ENCODE results near the gene VAT1. TPM values are rescaled to one million over a fixed set of nuclear protein-coding genes. Genes with fewer than 3 reads are reported as not detected.

Gene VAT1
- total and polyA plus RNA-seq, 2 of the 13 experiments (the other 11 are each of a cell fraction or from before 2014, with no cell fraction given): 143 to 205 TPM

DNA sequence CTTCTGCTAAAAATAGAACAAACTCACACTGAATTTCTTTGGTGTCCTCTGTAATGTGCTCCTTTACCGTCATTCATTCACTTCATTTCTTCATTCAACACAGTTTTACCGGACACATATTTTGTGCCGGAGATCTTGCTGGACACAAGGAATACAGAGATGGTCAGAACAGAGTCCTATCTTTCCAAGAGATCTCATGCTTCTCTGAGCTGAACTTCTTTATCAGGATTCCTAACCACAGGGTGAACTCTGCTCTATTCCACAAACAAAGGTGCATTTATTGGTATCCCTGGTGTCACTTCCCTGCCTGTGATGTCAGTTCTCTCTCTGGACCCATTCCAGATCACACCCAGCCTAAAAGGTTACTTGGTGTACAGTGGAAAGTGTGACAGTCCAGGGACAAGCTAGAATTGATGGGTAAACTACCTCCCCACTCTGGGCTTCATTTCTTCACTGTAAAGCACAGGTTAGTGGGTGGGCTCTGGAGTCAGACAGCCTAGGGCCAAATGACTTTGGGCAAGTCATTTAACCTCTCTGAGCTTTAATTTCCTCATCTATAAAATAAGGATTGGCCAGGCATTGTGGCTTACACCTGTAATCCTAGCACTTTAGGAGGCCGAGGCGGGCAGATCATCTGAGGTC, 11.4 kb downstream of the VAT1 start (continued):
- TF ChIP-seq, protein P1, sequence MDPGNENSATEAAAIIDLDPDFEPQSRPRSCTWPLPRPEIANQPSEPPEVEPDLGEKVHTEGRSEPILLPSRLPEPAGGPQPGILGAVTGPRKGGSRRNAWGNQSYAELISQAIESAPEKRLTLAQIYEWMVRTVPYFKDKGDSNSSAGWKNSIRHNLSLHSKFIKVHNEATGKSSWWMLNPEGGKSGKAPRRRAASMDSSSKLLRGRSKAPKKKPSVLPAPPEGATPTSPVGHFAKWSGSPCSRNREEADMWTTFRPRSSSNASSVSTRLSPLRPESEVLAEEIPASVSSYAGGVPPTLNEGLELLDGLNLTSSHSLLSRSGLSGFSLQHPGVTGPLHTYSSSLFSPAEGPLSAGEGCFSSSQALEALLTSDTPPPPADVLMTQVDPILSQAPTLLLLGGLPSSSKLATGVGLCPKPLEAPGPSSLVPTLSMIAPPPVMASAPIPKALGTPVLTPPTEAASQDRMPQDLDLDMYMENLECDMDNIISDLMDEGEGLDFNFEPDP (CRISPR knock-in tag; conservative IDR thresholded peaks at IDR 0.05): no peak
- no peak for TF ChIP-seq MAF1 (CRISPR knock-in tag; IDR thresholded peaks at IDR 0.05; ENCODE audit: borderline replicate concordance)
- TF ChIP-seq MLX (CRISPR knock-in tag; IDR thresholded peaks at IDR 0.05): peak; percentile 87
- TF ChIP-seq ZNF616 (CRISPR knock-in tag; IDR thresholded peaks at IDR 0.05; ENCODE audit: low read depth): no peak
- no peak for TF ChIP-seq TCF7L2 (IDR thresholded peaks at IDR 0.05; ENCODE audit: low read depth, low read length)
- peak; percentile 85 for TF ChIP-seq FOXA3 (CRISPR knock-in tag; IDR thresholded peaks at IDR 0.05)
- peak; percentile 53; the same call in 1 of the 2 replicates for TF ChIP-seq ZIK1 (CRISPR knock-in tag; IDR thresholded peaks at IDR 0.05; ENCODE audit: borderline replicate concordance, low read depth)
- TF ChIP-seq IRF1 (CRISPR knock-in tag; IDR thresholded peaks at IDR 0.05; ENCODE audit: low read depth): no peak
- TF ChIP-seq SP2 (CRISPR knock-in tag; IDR thresholded peaks at IDR 0.05): no peak
- no peak for TF ChIP-seq REL (CRISPR knock-in tag; conservative IDR thresholded peaks at IDR 0.05)
- no peak for TF ChIP-seq MZF1 (CRISPR knock-in tag; IDR thresholded peaks at IDR 0.05; ENCODE audit: borderline replicate concordance)
- no peak for TF ChIP-seq NFE2 (CRISPR knock-in tag; IDR thresholded peaks at IDR 0.05)
- no peak for TF ChIP-seq KAT2B (IDR thresholded peaks at IDR 0.05; ENCODE audit: borderline replicate concordance, low read depth, low read length)
- no peak for TF ChIP-seq FLYWCH1 (CRISPR knock-in tag; IDR thresholded peaks at IDR 0.05)
- TF ChIP-seq, protein P2, sequence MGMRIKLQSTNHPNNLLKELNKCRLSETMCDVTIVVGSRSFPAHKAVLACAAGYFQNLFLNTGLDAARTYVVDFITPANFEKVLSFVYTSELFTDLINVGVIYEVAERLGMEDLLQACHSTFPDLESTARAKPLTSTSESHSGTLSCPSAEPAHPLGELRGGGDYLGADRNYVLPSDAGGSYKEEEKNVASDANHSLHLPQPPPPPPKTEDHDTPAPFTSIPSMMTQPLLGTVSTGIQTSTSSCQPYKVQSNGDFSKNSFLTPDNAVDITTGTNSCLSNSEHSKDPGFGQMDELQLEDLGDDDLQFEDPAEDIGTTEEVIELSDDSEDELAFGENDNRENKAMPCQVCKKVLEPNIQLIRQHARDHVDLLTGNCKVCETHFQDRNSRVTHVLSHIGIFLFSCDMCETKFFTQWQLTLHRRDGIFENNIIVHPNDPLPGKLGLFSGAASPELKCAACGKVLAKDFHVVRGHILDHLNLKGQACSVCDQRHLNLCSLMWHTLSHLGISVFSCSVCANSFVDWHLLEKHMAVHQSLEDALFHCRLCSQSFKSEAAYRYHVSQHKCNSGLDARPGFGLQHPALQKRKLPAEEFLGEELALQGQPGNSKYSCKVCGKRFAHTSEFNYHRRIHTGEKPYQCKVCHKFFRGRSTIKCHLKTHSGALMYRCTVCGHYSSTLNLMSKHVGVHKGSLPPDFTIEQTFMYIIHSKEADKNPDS (CRISPR knock-in tag; IDR thresholded peaks at IDR 0.05): 0 out of 2 replicates have a peak, but pooled peaks have one; percentile 43
- TF ChIP-seq TBX3 (IDR thresholded peaks at IDR 0.05; ENCODE audit: borderline replicate concordance): peak; percentile 79
- no peak; the same call in 1 of the 2 replicates for TF ChIP-seq ZNF281 (CRISPR knock-in tag; IDR thresholded peaks at IDR 0.05; ENCODE audit: borderline replicate concordance)
- TF ChIP-seq PRDM15 (CRISPR knock-in tag; IDR thresholded peaks at IDR 0.05): no peak
